Lower leg skin (tissue), 4 donors: ENCODE data around the gene ADCY7. TPM values are rescaled to one million over a fixed set of nuclear protein-coding genes. Genes with fewer than 3 reads are reported as not detected.

Source experiments
- DNase-seq, 2 donors: peaks; one replicate each; pipeline ENCODE4 v3.0.0-alpha.2; 2019; ENCODE audit warnings: low spot score in 2 of 2
- H3K4me3 ChIP-seq: fragments of 200-600 bp; sonication (generic); 2 replicates; pipeline ENCODE4 v1.5.1; 2017; ENCODE audit warnings: mild to moderate bottlenecking, low read depth; ENCODE audit not compliant: poor library complexity, severe bottlenecking
- POLR2A ChIP-seq, 2 donors: fragments of 450-650 bp; IDR thresholded peaks; one replicate each; pipeline ENCODE4 v1.6.1; 2016 to 2017; ENCODE audit warnings: antibody characterized with exemption in 2 of 2, mild to moderate bottlenecking in 1 of 2, moderate library complexity in 1 of 2
- WGBS, 2 donors: methylation state at CpG; one replicate each; pipeline ENCODE4 v1.1.5; 2018; 5-methylcytosine and 5-hydroxymethylcytosine counted together
- intact Hi-C: fragments of 100-400 bp; cut with DNase I; formaldehyde crosslinking; loops from one replicate; pipeline ENCODE4 v1.15.0; 2023; ENCODE audit warnings: low total_unique reads
- total RNA-seq, 4 donors: library from RNA; depleted of rRNA; stranded (reverse); fragments of >200 nt; gene quantifications; one replicate each; pipeline ENCODE4 v1.1.0, GENCODE V29; 2016
- TF ChIP-seq, protein P1 (sequence below), 3 donors: fragments of 450-650 bp; IDR thresholded peaks; one replicate each; pipeline ENCODE4 v1.5.1; 2016; ENCODE audit warnings: antibody characterized with exemption in 3 of 3, mild to moderate bottlenecking in 3 of 3, moderate library complexity in 2 of 3

The ADCY7 gene
- total RNA-seq, 4 donors from 2014 or later, result 14.0 to 28.2 (median 21.0) TPM

DNA sequence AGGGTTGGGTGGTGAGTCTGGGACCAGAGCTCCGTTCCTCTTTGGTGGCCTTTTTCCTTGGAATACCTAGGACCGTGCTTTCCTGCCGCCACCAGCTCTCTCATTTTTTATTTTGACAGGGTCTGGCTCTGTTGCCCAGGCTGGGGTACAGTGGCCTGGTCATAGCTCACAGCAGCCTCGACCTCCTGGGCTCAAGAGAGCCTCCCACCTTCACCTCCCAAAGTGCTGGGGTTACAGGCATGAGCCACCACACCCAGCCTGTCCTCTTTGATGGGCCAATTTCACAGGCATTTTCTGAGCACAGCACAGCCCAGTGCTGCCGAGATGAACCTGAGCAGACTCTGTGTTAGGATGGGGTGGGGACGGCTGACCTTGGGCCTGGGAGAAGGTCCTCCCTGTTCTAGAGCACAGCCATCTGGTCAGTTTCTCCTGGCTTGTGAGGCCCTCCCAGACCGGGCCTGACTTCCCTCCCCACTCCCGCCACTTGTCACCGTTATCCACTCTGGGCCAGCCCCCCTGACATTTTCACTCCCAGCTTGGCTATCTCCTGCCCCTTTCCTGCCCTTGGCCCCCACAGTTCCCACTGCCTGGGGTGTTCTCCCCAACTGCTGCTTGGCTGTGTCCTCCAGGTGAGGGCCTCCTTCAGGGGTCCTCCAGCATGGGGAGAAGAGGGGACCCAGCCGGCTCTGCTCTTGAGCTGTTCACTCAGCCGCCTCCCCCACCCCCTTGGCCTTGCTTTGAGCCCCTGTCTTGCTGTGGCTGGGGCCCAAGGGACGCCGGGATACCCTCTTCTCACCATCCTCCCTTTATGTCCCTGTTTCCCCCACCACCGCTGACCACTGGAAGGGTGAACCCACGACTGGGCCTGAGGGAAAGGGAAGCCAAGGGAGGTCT lies 5.0 kb downstream of the ADCY7 start:
- no peak for DNase-seq
- no peak for TF ChIP-seq POLR2A (IDR thresholded peaks at IDR 0.05)
- TF ChIP-seq, protein P1, sequence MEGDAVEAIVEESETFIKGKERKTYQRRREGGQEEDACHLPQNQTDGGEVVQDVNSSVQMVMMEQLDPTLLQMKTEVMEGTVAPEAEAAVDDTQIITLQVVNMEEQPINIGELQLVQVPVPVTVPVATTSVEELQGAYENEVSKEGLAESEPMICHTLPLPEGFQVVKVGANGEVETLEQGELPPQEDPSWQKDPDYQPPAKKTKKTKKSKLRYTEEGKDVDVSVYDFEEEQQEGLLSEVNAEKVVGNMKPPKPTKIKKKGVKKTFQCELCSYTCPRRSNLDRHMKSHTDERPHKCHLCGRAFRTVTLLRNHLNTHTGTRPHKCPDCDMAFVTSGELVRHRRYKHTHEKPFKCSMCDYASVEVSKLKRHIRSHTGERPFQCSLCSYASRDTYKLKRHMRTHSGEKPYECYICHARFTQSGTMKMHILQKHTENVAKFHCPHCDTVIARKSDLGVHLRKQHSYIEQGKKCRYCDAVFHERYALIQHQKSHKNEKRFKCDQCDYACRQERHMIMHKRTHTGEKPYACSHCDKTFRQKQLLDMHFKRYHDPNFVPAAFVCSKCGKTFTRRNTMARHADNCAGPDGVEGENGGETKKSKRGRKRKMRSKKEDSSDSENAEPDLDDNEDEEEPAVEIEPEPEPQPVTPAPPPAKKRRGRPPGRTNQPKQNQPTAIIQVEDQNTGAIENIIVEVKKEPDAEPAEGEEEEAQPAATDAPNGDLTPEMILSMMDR (IDR thresholded peaks at IDR 0.05), result no peak
- intact Hi-C loops, result no loop called here
- no peak overlapping the region for H3K4me3 ChIP-seq
- 84 to 85% methylated on average over 15 of the region's 15 CpGs for WGBS, 2 donors

- H3K4me3 ChIP-seq, result no peak overlapping the region
- 59 to 75% methylated on average over 2 to 7 of the region's 7 CpGs for WGBS, 2 donors
- no peak for TF ChIP-seq POLR2A (IDR thresholded peaks at IDR 0.05)
- no peak for DNase-seq
- intact Hi-C loops, result no loop called here
Measured at GRCh38 chr16:50272111-50272571, 5.8 kb downstream of the ADCY7 start.

DNA sequence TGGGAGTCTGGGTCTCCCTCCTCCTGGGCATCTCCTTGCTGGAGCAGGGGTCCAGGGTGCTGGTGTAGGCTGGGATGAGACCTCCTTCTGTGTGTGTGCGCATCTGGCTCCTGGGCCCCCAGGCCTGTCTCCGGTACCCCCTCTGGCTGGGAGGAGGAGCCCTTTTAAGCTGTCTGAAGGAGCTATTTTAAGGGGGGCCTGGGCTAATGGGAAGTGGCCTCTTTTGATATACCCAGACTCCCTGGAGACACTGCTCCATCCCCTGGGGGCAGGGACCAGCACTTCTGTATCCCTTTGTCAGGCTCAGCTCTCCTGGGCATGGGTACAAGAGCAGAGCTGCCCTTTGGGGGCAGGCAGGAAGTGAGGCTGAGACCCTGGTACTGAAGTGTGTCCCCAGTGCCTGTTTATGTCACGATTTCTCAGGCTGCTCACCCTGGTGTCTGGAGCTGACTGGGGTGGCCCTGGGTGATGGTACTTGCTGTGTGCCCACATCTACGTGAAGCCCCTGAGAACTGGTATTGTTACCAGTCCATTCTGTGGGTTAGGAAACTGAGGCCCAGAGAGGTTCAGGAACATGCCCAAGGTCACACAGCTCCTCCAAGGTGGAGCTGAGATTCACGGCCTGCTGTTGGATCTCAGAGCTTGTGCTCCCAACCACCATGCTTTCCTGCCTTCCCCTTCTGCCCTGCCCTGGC lies 6.5 kb downstream of the ADCY7 start:
- DNase-seq, result no peak
- H3K4me3 ChIP-seq, result no peak overlapping the region
- intact Hi-C loops, result no loop called here
- TF ChIP-seq, protein P1 (IDR thresholded peaks at IDR 0.05), result no peak
- no peak for TF ChIP-seq POLR2A (IDR thresholded peaks at IDR 0.05)
- WGBS, 2 donors, result 89 to 90% methylated on average over 5 of the region's 5 CpGs

- TF ChIP-seq, protein P1 (IDR thresholded peaks at IDR 0.05), result no peak
- TF ChIP-seq POLR2A (IDR thresholded peaks at IDR 0.05), result no peak
- 82 to 100% methylated on average over 2 of the region's 2 CpGs for WGBS, 2 donors
- intact Hi-C loops, result no loop called here
- no peak for DNase-seq
- no peak overlapping the region for H3K4me3 ChIP-seq
Measured at GRCh38 chr16:50273382-50273690, 7.0 kb downstream of the ADCY7 start.

GRCh38 chr16:50273888-50274325 lies 7.6 kb downstream of the ADCY7 start:
- no peak for TF ChIP-seq POLR2A (IDR thresholded peaks at IDR 0.05)
- TF ChIP-seq, protein P1 (IDR thresholded peaks at IDR 0.05), result no peak
- intact Hi-C loops, result no loop called here
- no peak for DNase-seq

More at GRCh38 chr16:50273888-50274325, 7.6 kb downstream of the ADCY7 start:
- no peak overlapping the region for H3K4me3 ChIP-seq
- 46 to 49% methylated on average over 13 of the region's 13 CpGs for WGBS, 2 donors
